ENCODE measurements around the gene CTNND2.

GRCh38 chr5:11394933-11395332 is 509.3 kb downstream of the CTNND2 start:
- TF ChIP-seq ZNF274 (IDR thresholded peaks at IDR 0.05; ENCODE audit: low read length) = no peak
- TF ChIP-seq ZNF274 (tag by site-specific recombination; IDR thresholded peaks at IDR 0.05; ENCODE audit: borderline replicate concordance) = no peak
- TF ChIP-seq ZNF114 (tag by site-specific recombination; IDR thresholded peaks at IDR 0.05) = no peak
- no peak for TF ChIP-seq KLF10 (tag by site-specific recombination; IDR thresholded peaks at IDR 0.05)
- TF ChIP-seq, protein P1, sequence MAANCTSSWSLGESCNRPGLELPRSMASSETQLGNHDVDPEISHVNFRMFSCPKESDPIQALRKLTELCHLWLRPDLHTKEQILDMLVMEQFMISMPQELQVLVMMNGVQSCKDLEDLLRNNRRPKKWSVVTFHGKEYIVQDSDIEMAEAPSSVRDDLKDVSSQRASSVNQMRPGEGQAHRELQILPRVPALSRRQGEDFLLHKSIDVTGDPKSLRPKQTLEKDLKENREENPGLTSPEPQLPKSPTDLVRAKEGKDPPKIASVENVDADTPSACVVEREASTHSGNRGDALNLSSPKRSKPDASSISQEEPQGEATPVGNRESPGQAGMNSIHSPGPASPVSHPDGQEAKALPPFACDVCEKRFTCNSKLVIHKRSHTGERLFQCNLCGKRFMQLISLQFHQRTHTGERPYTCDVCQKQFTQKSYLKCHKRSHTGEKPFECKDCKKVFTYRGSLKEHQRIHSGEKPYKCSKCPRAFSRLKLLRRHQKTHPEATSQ (tag by site-specific recombination; IDR thresholded peaks at IDR 0.05) = no peak
- TF ChIP-seq, protein P2, sequence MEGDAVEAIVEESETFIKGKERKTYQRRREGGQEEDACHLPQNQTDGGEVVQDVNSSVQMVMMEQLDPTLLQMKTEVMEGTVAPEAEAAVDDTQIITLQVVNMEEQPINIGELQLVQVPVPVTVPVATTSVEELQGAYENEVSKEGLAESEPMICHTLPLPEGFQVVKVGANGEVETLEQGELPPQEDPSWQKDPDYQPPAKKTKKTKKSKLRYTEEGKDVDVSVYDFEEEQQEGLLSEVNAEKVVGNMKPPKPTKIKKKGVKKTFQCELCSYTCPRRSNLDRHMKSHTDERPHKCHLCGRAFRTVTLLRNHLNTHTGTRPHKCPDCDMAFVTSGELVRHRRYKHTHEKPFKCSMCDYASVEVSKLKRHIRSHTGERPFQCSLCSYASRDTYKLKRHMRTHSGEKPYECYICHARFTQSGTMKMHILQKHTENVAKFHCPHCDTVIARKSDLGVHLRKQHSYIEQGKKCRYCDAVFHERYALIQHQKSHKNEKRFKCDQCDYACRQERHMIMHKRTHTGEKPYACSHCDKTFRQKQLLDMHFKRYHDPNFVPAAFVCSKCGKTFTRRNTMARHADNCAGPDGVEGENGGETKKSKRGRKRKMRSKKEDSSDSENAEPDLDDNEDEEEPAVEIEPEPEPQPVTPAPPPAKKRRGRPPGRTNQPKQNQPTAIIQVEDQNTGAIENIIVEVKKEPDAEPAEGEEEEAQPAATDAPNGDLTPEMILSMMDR (tag by site-specific recombination; IDR thresholded peaks at IDR 0.05) = no peak
- no peak for TF ChIP-seq ZNF37A (tag by site-specific recombination; IDR thresholded peaks at IDR 0.05)
- TF ChIP-seq GFI1B (tag by site-specific recombination; IDR thresholded peaks at IDR 0.05) = no peak
- no peak for TF ChIP-seq ZNF624 (tag by site-specific recombination; IDR thresholded peaks at IDR 0.05)
